Mesendoderm (in vitro differentiated cells): ENCODE results near the gene C8B.

Source experiments
- DNase-seq: peaks from one replicate; pipeline ENCODE4 v3.0.0; 2013
- H2AK5ac ChIP-seq: 2 replicates; pipeline ENCODE4 v1.6.1; 2013; ENCODE audit warnings: low read length, inconsistent platforms
- H2BK120ac ChIP-seq: 2 replicates; pipeline ENCODE4 v1.6.1; 2013; ENCODE audit warnings: low read depth, mild to moderate bottlenecking, low read length, moderate library complexity, mixed read lengths
- H2BK15ac ChIP-seq: replicated peaks from 2 replicates; pipeline ENCODE4 v1.6.1; 2013; ENCODE audit warnings: low read depth, mild to moderate bottlenecking, moderate library complexity
- H2BK5ac ChIP-seq: 2 replicates; pipeline ENCODE4 v1.6.1; 2013; ENCODE audit warnings: low read length, inconsistent platforms
- H3K18ac ChIP-seq: 2 replicates; pipeline ENCODE4 v1.6.1; 2013; ENCODE audit warnings: mild to moderate bottlenecking, low read length, mixed read lengths
- H3K23ac ChIP-seq: one replicate; pipeline ENCODE4 v1.6.1; 2013; ENCODE audit warnings: low read length
- H3K27ac ChIP-seq: 2 replicates; pipeline ENCODE4 v1.5.1; 2013; ENCODE audit warnings: low read depth, mild to moderate bottlenecking, inconsistent platforms, low read length, moderate library complexity
- H3K27me3 ChIP-seq: 2 replicates; pipeline ENCODE4 v1.6.1; 2013; ENCODE audit warnings: low read length, control low read depth, mild to moderate bottlenecking, inconsistent platforms; ENCODE audit not compliant: insufficient read depth, poor library complexity
- H3K36me3 ChIP-seq: 2 replicates; pipeline ENCODE4 v1.6.1; 2013; ENCODE audit warnings: low read length, inconsistent platforms; ENCODE audit not compliant: control insufficient read depth, insufficient read depth
- H3K4ac ChIP-seq: one replicate; pipeline ENCODE4 v1.6.1; 2013; ENCODE audit warnings: low read depth, mild to moderate bottlenecking, low read length, moderate library complexity
- H3K4me1 ChIP-seq: 2 replicates; pipeline ENCODE4 v1.6.1; 2013; ENCODE audit warnings: low read depth, low read length, inconsistent platforms; ENCODE audit not compliant: control insufficient read depth
- H3K4me2 ChIP-seq: 2 replicates; pipeline ENCODE4 v1.6.1; 2013; ENCODE audit warnings: low read length
- H3K4me3 ChIP-seq: 2 replicates; pipeline ENCODE4 v1.5.1; 2013; ENCODE audit warnings: mild to moderate bottlenecking, low read length
- H3K56ac ChIP-seq: one replicate; pipeline ENCODE4 v1.6.1; 2013; ENCODE audit warnings: low read length
- H3K79me1 ChIP-seq: 2 replicates; pipeline ENCODE4 v1.6.1; 2013; ENCODE audit warnings: low read length, inconsistent platforms
- H3K79me2 ChIP-seq: 2 replicates; pipeline ENCODE4 v1.6.1; 2013; ENCODE audit warnings: mild to moderate bottlenecking, low read length; ENCODE audit not compliant: control insufficient read depth, insufficient read depth
- H3K9ac ChIP-seq: 2 replicates; pipeline ENCODE4 v1.6.1; 2013; ENCODE audit warnings: low read length, inconsistent platforms
- H4K5ac ChIP-seq: one replicate; pipeline ENCODE4 v1.6.1; 2013; ENCODE audit warnings: low read length
- H4K8ac ChIP-seq: one replicate; pipeline ENCODE4 v1.6.1; 2013; ENCODE audit warnings: low read depth, mild to moderate bottlenecking, control low read depth, low read length, moderate library complexity
- WGBS: extraction: QIAGEN DNeasy Blood & Tissue Kit; methylation state at CpG from one replicate; pipeline ENCODE4 v1.1.7; 2013; ENCODE audit warnings: low lambda C conversion rate, missing lambda C conversion rate; ENCODE audit not compliant: insufficient coverage; ENCODE audit errors: extremely low coverage; 5-methylcytosine and 5-hydroxymethylcytosine counted together

The C8B gene

DNA sequence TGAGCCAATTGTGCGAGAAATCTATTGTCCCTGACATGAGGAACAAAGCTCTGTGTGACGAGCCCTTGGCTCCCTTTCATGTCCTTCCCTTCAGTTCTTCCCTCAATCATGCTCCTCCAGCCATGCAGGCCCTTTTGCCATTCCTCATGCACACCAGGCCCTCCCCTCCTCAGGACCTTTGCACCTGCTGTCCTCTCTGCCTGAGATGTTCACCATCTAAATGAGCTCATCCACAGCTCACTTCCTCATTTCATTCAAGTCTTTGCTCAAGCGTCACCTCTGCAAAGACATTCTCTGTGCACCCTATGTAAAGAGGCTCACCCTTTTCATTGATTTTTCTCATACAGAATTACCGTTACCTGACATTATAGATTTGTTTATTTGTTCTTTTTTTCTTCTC lies 43.7 kb downstream of the C8B start:
- no peak overlapping the region for H3K23ac ChIP-seq
- DNase-seq, result no peak
- WGBS, result no CpG with 5 or more reads among the region's 4 CpGs

GRCh38 chr1:56921479-56921878 lies 44.3 kb downstream of the C8B start:
- WGBS, result no CpG with 5 or more reads among the region's 1 CpG
- Histone ChIP-seq H2BK15ac (no peak overlapping the region), H3K23ac (no peak overlapping the region), H3K4me3 (no peak overlapping the region), H3K4me2 (no peak overlapping the region), H3K79me2 (no peaks in the 10 kb centered on the region), H4K8ac (no peak overlapping the region), H2BK5ac (no peak overlapping the region), H3K9ac (no peak overlapping the region), H2BK120ac (no peak overlapping the region), H3K27ac (no peak overlapping the region), H3K18ac (no peak overlapping the region), H3K56ac (no peak overlapping the region), H3K4ac (no peak overlapping the region), H3K36me3 (no peaks in the 10 kb centered on the region), H2AK5ac (no peak overlapping the region), H3K79me1 (no peaks in the 10 kb centered on the region), H3K27me3 (no peaks in the 10 kb centered on the region), H4K5ac (no peak overlapping the region), H3K4me1 (peaks cover 11% of the 10 kb centered on the region)
- no peak for DNase-seq

More for the DNA sequence above, 43.7 kb downstream of the C8B start:
- no peak overlapping the region for H3K4me3 ChIP-seq
- no peak overlapping the region for H2BK15ac ChIP-seq
- no peak overlapping the region for H3K4me2 ChIP-seq
- H2AK5ac ChIP-seq, result no peak overlapping the region
- no peaks in the 10 kb centered on the region for H3K36me3 ChIP-seq
- no peak overlapping the region for H4K5ac ChIP-seq
- no peak overlapping the region for H3K4ac ChIP-seq
- no peaks in the 10 kb centered on the region for H3K79me2 ChIP-seq
- no peaks in the 10 kb centered on the region for H3K27me3 ChIP-seq
- no peak overlapping the region for H3K9ac ChIP-seq
- H3K18ac ChIP-seq, result no peak overlapping the region
- H3K27ac ChIP-seq, result no peak overlapping the region
- H3K56ac ChIP-seq, result no peak overlapping the region
- no peak overlapping the region for H2BK5ac ChIP-seq
- no peak overlapping the region for H4K8ac ChIP-seq
- H2BK120ac ChIP-seq, result no peak overlapping the region
- H3K79me1 ChIP-seq, result no peaks in the 10 kb centered on the region
- H3K4me1 ChIP-seq, result peaks cover 5% of the 10 kb centered on the region

- no peak overlapping the region for H4K8ac ChIP-seq
- H3K4me3 ChIP-seq, result no peak overlapping the region
- H3K56ac ChIP-seq, result no peak overlapping the region
- no peak overlapping the region for H3K27ac ChIP-seq
- H3K23ac ChIP-seq, result no peak overlapping the region
- no peak overlapping the region for H3K4me2 ChIP-seq
- no peak overlapping the region for H2BK15ac ChIP-seq
- no peak overlapping the region for H2BK120ac ChIP-seq
- no peak for DNase-seq
- no peak overlapping the region for H3K18ac ChIP-seq
- no peak overlapping the region for H4K5ac ChIP-seq
- H2BK5ac ChIP-seq, result no peak overlapping the region
- H3K79me1 ChIP-seq, result no peaks in the 10 kb centered on the region
- no CpG with 5 or more reads among the region's 2 CpGs for WGBS
- H2AK5ac ChIP-seq, result no peak overlapping the region
- H3K4ac ChIP-seq, result no peak overlapping the region
- H3K27me3 ChIP-seq, result no peaks in the 10 kb centered on the region
- no peaks in the 10 kb centered on the region for H3K36me3 ChIP-seq
- H3K79me2 ChIP-seq, result no peaks in the 10 kb centered on the region
- H3K9ac ChIP-seq, result no peak overlapping the region
- peaks cover 14% of the 10 kb centered on the region for H3K4me1 ChIP-seq
Observed at GRCh38 chr1:56920591-56921001, 45.2 kb downstream of the C8B start.

- Histone ChIP-seq H3K23ac (no peak overlapping the region), H3K36me3 (no peaks in the 10 kb centered on the region), H3K4ac (no peak overlapping the region), H2BK120ac (no peak overlapping the region), H3K9ac (no peak overlapping the region), H2BK5ac (no peak overlapping the region), H3K4me3 (no peak overlapping the region), H2AK5ac (no peak overlapping the region), H3K18ac (no peak overlapping the region), H3K4me1 (peaks cover 11% of the 10 kb centered on the region), H3K79me2 (no peaks in the 10 kb centered on the region), H4K8ac (no peak overlapping the region), H3K79me1 (no peaks in the 10 kb centered on the region), H3K27me3 (no peaks in the 10 kb centered on the region), H3K27ac (no peak overlapping the region), H3K56ac (peak overlapping the region; percentile 10), H2BK15ac (no peak overlapping the region), H4K5ac (no peak overlapping the region), H3K4me2 (no peak overlapping the region)
- no CpG with 5 or more reads among the region's 5 CpGs for WGBS
- DNase-seq, result no peak
Observed at GRCh38 chr1:56917356-56917755, 48.5 kb downstream of the C8B start.

- H3K4me3 ChIP-seq, result no peak overlapping the region
Observed at GRCh38 chr1:56916630-56917029, 49.2 kb downstream of the C8B start.

DNA sequence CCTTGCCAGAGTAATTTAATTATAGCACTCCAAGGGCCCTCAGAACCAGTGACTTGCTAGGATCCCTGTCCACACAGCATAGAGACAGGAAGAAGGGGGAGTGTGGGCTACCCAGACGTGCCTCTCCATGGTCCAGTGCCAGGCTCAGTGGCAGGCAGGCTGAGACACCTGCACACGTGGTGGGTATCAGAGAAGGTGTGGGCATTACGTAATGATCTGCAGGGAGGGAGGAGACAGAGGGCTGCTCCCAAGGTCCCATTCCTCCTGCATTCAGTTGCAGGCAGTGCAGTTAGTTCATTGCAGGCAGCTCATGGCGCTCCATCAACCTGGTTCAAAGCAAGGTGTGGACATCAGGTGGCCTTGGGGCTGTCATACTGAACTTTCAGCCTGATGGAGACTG lies 49.9 kb downstream of the C8B start:
- peak overlapping the region; percentile 6 for H2AK5ac ChIP-seq
- peaks cover 11% of the 10 kb centered on the region for H3K4me1 ChIP-seq

More at GRCh38 chr1:56916630-56917029, 49.2 kb downstream of the C8B start:
- H3K36me3 ChIP-seq, result no peaks in the 10 kb centered on the region
- no peaks in the 10 kb centered on the region for H3K27me3 ChIP-seq
- H2BK5ac ChIP-seq, result no peak overlapping the region
- H2BK120ac ChIP-seq, result no peak overlapping the region
- no peaks in the 10 kb centered on the region for H3K79me1 ChIP-seq
- peaks cover 11% of the 10 kb centered on the region for H3K4me1 ChIP-seq
- H3K4me2 ChIP-seq, result no peak overlapping the region
- H3K56ac ChIP-seq, result no peak overlapping the region
- H3K23ac ChIP-seq, result no peak overlapping the region
- H3K27ac ChIP-seq, result no peak overlapping the region
- no peak overlapping the region for H2AK5ac ChIP-seq
- no peak overlapping the region for H3K4ac ChIP-seq
- H2BK15ac ChIP-seq, result no peak overlapping the region
- no peak overlapping the region for H3K18ac ChIP-seq
- no CpG with 5 or more reads among the region's 3 CpGs for WGBS
- H4K8ac ChIP-seq, result no peak overlapping the region
- no peak overlapping the region for H4K5ac ChIP-seq
- DNase-seq, result no peak
- no peak overlapping the region for H3K9ac ChIP-seq
- no peaks in the 10 kb centered on the region for H3K79me2 ChIP-seq

More for the DNA sequence above, 49.9 kb downstream of the C8B start:
- H4K5ac ChIP-seq, result no peak overlapping the region
- no peak overlapping the region for H3K9ac ChIP-seq
- DNase-seq, result no peak
- H3K36me3 ChIP-seq, result no peaks in the 10 kb centered on the region
- no peak overlapping the region for H3K23ac ChIP-seq
- H3K27me3 ChIP-seq, result no peaks in the 10 kb centered on the region
- no peak overlapping the region for H2BK5ac ChIP-seq
- no peaks in the 10 kb centered on the region for H3K79me2 ChIP-seq
- H3K4me2 ChIP-seq, result no peak overlapping the region
- H2BK15ac ChIP-seq, result no peak overlapping the region
- H3K18ac ChIP-seq, result no peak overlapping the region
- no peak overlapping the region for H3K4ac ChIP-seq
- no peaks in the 10 kb centered on the region for H3K79me1 ChIP-seq
- no CpG with 5 or more reads among the region's 4 CpGs for WGBS
- H3K27ac ChIP-seq, result no peak overlapping the region
- no peak overlapping the region for H3K4me3 ChIP-seq
- H4K8ac ChIP-seq, result no peak overlapping the region
- no peak overlapping the region for H3K56ac ChIP-seq
- H2BK120ac ChIP-seq, result no peak overlapping the region
